ENCODE results near the gene FLII.

FLII gene

DNA sequence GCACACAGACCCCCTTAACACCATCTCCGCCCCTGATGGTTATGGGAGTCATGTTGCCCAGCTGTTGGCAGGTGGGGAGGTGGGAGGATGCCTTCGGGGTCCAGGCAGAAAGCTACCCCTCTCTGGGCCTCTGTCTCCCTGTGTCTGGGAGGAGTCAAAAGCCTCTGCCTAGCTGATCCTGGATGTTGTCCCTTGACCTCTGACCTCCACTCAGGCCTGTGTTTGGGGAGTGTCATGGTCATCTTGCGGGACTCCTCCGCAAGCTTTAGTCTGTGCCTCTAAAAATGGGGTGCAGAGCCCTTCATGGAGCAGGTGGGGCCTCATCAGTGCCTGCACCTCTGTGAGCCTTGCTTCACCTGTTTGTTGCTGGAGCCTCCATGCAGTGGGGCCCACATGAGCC, 29.3 kb downstream of the FLII start:
- TF ChIP-seq CTCF (IDR thresholded peaks at IDR 0.05; ENCODE audit: low read depth, low read length, missing control alignments), result no peak
- DNase-seq (ENCODE audit: low read depth), result no peak
- H3K4me3 ChIP-seq (ENCODE audit: low read depth, low read length), result no peak overlapping the region

DNA sequence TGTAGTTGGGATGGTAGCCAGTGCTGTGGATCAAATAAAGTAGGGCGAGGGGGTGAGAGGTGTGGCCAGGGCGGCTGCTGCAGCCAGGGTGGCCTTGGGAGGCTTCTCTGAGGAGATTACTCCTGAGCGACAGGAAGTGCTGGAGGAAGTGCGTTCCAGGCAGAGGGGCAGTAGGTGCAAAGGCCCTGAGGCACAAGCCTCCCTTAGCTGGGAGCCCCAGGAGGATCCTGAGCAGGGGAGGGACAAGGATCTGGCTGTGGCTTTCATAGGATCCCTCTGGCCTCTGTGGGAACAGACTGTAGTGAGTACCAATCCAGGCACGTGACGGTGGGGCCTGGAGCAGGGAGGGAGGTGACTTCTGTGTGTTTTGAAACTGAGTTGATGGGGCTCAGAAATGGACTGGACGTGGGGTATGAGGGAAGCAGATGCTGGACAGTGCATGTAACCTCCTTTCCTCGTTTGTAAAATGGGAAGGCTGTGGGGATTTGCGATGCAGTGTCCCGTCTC, 30.3 kb downstream of the FLII start:
- no peak for TF ChIP-seq CTCF (IDR thresholded peaks at IDR 0.05; ENCODE audit: low read depth, low read length, missing control alignments)
- DNase-seq (ENCODE audit: low read depth), result no peak
- H3K4me3 ChIP-seq (ENCODE audit: low read depth, low read length), result no peak overlapping the region

DNA sequence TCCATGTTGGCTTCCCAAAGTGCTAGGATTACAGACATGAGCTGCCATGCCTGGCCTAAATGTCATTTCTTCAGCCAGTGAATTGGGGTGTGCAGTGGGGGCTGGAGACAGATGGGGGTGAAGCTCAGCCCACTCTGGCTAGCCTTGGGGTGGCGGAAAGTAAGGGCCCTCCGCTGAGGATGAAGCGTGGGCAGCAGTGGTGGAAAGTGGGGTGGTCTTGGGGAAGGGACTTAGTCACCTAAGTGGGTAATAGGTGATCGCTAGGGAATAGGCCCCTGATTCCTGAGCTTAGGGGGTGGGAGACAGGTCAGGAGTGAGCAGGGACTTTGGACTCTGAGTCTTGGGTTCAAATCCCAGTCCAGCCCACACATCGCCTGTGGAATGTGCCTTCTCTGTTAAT, 30.9 kb downstream of the FLII start:
- DNase-seq (ENCODE audit: low read depth), result no peak
- H3K4me3 ChIP-seq (ENCODE audit: low read depth, low read length), result no peak overlapping the region
- no peak for TF ChIP-seq CTCF (IDR thresholded peaks at IDR 0.05; ENCODE audit: low read depth, low read length, missing control alignments)

DNA sequence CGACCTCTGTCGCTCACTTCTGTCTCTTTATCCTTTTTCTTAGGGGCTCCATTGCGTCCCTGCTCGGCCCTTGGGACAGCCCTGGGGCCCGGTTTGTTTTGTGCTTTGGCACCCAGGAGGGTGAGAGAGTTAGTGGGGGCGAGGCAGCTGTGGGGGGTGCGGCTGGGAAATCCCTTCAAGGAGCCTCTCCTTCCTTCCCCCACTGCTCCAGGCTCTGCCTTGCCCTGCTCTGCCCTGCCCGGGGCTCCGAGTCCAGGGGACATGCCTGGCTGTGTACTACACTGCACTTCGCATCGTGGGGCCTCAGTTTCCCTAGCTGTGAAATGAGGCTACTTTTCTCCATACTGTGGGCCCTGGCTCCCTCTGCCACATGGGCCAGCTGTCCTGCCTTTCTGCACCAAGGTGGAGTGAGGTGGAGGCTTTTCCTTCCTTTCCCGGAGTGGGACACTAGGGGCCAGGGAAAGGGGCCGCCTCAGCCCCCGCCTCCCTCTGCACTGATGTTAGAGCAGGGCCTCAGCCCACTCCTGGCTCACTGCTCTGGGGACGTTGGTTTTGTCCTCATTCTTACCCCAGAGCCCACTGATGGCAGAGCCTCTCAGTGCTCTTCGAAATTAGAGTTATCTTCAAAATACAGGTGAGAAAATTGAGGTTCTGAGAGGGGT, 32.1 kb downstream of the FLII start:
- no peak for DNase-seq (ENCODE audit: low read depth)
- TF ChIP-seq CTCF (IDR thresholded peaks at IDR 0.05; ENCODE audit: low read depth, low read length, missing control alignments), result no peak
- H3K4me3 ChIP-seq (ENCODE audit: low read depth, low read length), result peak overlapping the region; percentile 62

GRCh38 chr17:18225642-18226283, 32.8 kb downstream of the FLII start:
- H3K4me3 ChIP-seq (ENCODE audit: low read depth, low read length), result peak overlapping the region; percentile 62
- no peak for TF ChIP-seq CTCF (IDR thresholded peaks at IDR 0.05; ENCODE audit: low read depth, low read length, missing control alignments)
- no peak for DNase-seq (ENCODE audit: low read depth)

- H3K4me3 ChIP-seq (ENCODE audit: low read depth, low read length), result peak within 1 kb of the TSS; percentile 62
- peak; percentile 53 for DNase-seq (ENCODE audit: low read depth)
- TF ChIP-seq CTCF (IDR thresholded peaks at IDR 0.05; ENCODE audit: low read depth, low read length, missing control alignments), result no peak
Measured at GRCh38 chr17:18225121-18225641, 33.4 kb downstream of the FLII start, which contains the start of gene LLGL1. Gene LLGL1 (plus strand): TSS chr17:18225635. CDS start chr17:18225683, 48 bp downstream.

All from GM12864 (cell line).